HG02870 (cell line): Measurements from ENCODE around the gene DISC1.
"Not testable (repeated sequence)": the region's sequence is repeated elsewhere in the genome, so short reads cannot be mapped to it uniquely, and the experiment has no call there.

Experiments used
- ATAC-seq: cut with Tn5 transposase; IDR thresholded peaks from one replicate; pipeline ENCODE4 v1.9.1; 2021; ENCODE audit warnings: mild to moderate bottlenecking, moderate library complexity; ENCODE audit not compliant: unreplicated experiment

DISC1 gene

DNA sequence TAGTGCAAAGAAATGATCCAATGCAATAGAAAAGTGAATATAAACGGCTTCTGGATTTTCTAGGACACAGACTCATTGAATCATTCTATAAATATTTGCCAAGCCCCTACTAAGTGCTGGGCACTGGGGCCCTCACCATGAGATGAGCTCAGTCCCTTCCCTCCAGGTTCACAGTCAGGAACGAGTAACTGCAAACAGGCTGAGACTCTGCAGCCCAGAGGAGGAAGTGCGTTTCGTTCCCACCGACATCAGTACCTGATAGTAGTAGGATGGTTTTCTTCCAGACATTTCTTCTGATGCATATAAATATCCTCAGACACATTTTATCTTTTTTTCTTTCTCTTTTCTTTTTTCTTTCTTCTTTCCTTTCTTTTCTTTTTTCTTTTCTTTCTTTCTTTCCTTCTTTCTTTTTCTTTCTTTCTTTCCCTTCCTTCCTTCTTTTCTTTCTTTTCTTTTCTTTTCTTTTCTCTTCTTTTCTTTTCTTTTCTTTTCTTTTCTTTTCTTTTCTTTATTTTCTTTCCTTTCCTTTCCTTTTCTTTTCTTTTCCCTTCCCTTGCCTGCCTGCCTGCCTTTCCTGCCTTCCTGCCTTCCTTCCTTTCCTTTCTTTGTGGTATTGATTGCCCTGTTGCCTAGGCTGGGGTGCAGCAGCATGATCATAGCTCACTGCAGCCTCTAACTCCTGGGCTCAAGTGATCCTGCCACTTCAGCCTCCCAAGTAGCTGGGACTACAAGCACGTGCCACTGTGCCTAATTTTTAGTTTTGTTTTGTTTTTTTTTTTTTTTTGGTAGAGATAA lies 135.4 kb downstream of the DISC1 start:
- no peak for ATAC-seq

- no peak for ATAC-seq
Observed at GRCh38 chr1:231763456-231763855, 136.9 kb downstream of the DISC1 start.

- not testable (repeated sequence) for ATAC-seq
Observed at GRCh38 chr1:231765825-231766224, 139.2 kb downstream of the DISC1 start.

DNA sequence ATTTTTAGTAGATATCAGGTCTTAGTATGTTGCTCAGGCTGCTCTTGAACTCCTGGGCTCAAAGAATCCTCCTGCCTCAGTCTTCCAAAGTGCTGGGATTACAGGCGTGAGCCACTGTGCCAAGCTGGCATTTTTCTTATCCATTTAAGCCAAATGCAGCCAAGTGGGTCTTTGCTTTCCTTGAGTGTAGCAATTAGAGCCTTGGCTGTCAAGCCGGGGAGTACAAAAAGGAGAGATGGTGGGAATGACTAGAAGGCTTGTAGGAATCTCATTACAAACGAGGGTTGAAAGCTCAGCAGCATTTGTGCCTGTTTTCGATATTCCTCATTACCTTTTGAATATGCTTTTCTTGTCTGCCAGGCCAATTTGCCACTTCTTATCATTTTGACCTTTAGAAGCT lies 140.9 kb downstream of the DISC1 start:
- no peak for ATAC-seq

GRCh38 chr1:231768416-231768815 lies 141.8 kb downstream of the DISC1 start:
- ATAC-seq: no peak

DNA sequence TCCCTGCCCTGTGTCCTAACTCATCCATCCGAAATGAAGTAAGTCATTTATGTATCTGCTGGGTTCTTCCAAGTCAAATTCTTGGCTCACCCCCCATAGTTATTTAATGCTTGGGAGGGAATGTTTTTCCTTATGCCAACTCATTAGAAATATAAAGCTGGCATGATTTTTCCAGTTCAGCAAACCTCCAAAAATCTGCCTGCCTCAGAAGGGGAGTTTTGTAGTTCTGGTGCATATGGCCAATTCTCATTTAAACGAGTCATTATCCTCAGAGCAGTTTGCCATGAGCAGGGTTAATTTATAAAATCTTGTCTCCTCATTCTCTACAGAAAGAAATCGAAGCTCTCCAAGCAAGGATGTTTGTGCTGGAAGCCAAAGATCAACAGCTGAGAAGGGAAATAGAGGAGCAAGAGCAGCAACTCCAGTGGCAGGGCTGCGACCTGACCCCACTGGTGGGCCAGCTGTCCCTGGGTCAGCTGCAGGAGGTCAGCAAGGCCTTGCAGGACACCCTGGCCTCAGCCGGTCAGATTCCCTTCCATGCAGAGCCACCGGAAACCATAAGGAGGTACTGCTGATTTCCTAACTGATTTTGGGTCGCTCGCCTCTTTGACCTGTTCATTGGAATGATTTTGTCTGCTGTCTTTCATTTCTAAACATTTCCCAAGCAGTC lies 144.1 kb downstream of the DISC1 start:
- ATAC-seq: no peak

DNA sequence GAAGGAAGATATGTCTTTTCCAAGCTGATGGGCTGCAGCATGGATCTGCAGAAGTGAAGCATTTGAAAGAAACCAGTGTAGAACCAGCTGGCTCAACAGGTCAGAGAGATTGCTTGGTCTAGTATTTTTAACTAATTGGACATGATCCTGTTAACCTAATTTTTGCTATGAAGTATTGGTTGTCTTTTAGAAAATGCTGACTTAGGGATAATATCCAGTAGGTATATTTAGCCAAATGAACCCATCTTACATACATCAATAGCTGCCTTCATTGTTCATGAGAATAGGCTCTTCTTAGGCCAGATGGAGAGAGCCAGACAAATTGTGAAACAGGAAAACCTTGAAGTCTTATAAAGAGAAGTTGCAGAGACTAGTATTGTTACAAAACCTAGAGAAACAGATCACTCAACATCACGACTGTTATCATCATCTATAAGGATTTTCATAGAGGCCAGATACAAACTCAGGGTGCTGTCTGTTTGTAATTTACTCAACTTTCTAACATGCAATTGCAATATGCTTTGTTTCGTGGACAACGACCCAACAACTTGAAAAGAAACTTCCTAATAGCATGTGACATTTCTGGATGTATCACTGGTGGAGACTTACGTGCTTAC lies 148.2 kb downstream of the DISC1 start:
- no peak for ATAC-seq

DNA sequence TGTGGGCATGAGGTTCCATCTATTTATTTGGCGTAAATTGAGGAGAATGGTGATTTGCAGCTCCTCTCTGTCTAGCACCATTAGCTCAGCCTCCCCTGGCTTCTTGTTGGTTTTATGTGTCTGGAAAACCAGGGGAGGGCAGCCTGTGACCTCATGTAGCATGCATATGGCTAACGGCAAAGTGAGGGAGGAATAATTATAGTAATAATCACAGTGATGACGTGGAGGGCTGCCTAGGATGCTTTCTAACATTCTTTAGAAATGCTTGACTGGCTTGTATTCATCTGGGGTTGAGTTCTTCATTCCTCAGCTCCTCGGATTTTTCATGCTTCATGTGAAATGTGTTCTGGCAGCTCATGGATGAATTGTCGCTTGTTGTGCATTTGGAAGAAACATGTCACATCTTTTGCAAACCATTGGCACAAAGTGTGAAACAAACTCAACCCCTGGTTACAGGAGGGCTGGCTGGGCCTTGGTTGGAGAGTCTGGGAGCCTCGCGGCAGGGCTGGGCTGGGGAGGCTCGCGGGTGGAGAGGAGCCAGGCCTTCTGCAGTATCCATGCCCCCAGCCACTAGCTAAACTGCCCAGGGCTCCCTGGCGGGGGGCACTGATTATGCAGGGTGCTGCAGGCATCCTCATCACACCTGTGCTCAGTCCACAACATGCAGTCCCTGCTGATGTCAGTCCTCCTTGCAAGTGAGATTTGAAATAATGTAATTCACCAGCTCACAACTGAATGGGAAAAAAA lies 149.6 kb downstream of the DISC1 start:
- ATAC-seq: no peak

- ATAC-seq: no peak
Observed at GRCh38 chr1:231776757-231777062, 150.1 kb downstream of the DISC1 start.

DNA sequence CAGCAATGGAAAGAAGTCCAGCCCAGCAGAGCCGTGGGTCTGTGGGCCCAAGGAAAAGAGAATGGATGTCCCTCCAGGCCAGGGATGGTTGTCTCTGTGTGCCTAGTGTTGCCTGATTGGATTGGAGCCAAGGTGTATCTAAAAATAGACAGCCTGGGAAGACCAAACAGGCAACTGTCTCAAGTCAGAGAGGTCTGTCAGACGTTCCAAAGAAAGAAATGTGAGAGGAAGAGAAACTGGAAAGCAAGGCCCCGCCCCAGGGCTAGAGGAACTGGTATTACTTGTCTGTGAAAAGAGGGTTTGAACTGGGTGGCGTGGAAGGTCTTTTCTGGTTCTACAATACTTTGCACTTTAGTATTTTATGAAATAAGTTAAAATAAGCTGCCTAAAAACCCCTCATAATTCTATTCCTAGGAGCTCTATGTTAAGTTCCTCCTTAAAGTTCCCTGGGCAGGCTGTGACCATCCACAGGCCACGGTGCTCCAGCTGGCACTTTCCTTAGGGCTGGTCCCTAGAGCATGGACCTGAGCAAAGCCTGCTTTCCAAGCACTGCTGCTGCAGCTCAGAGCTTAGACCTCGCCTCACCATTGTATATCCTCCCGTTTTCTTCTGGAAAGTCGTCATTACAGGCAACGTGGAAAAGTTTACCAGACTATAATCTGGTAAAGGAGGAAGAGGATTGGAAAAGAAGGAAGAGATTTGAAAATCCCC lies 151.6 kb downstream of the DISC1 start:
- no peak for ATAC-seq

- ATAC-seq: no peak
Observed at GRCh38 chr1:231779081-231779480, 152.5 kb downstream of the DISC1 start.

GRCh38 chr1:231781892-231782291 lies 155.3 kb downstream of the DISC1 start:
- no peak for ATAC-seq

DNA sequence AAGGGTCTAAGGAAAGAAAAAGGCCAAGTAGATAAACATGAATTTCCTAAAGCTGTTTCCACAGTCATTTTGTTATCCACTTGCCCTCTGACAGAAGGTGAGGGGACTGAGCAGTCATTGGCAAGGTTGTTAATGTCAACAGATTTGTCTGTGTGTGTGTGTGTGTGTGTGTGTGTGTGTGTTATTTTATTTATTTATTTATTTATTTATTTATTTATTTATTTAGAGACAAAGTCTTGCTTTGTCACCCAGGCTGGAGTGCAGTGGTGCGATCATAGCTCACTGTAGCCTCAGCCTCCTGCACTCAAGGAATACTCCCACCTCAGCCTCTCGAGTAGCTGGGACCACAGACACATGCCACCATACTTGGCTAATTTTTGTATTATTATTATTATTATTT lies 158.5 kb downstream of the DISC1 start:
- not testable (repeated sequence) for ATAC-seq

DNA sequence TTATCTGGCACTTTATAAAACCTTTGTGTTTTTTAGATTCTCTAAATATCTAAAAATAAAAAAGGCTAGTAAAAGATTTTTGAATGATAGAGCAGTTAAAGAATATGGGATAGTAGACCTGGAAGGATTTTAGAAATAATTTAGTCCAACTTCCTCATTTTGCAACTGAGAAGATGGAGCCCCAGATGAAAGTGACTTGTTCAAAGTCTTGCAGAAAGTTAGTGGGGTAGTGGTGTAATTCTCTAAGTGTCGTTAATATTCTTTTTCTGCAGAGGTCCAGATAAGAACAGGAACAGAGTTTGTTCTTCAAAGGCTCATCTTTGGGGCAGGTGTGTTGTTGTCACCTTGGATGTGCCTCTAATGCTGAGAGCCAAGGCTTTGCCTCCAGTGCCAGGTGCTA lies 159.5 kb downstream of the DISC1 start:
- no peak for ATAC-seq

DNA sequence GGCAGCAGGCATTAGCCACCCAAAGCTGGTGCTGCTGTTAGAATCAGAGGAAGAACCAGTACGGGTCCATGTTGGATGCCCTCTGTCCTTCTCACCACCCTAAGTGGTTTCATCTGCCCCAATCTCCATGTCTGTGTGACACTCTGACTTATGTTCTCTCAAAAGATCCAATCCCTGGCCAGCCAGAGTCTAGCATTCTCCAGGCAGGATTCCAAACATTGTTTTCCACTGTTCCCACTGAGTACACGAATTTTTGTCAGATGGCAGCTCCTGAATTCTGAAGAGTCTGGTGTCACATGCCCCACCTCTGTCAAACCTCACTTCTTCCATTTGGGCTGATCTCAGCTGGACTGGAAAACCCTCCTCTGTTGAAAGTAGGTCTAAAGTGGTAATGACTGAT lies 166.0 kb downstream of the DISC1 start:
- no peak for ATAC-seq

GRCh38 chr1:231793893-231794292 lies 167.3 kb downstream of the DISC1 start:
- ATAC-seq: no peak

DNA sequence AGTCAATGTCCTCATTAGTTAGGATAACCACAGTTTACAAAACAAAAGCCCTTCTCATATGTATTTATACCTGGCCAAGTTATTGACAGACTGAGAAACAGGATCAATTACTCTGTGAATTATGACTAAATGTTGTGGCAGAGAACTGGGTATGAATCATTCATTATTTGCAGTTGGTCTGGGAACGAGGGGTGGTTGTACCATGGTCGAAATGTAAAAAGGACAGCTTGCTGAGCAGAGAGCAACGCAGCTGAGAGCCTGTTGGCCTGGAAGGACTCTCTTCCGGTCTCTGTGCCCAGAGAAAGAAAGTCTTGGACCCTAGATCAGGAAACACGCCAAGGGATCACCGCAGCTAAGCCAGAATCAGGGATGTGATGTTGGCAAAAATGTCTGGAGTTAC lies 169.6 kb downstream of the DISC1 start:
- no peak for ATAC-seq

- no peak for ATAC-seq
Observed at GRCh38 chr1:231799363-231799986, 172.9 kb downstream of the DISC1 start.

GRCh38 chr1:231800108-231800507 lies 173.5 kb downstream of the DISC1 start:
- ATAC-seq: no peak

DNA sequence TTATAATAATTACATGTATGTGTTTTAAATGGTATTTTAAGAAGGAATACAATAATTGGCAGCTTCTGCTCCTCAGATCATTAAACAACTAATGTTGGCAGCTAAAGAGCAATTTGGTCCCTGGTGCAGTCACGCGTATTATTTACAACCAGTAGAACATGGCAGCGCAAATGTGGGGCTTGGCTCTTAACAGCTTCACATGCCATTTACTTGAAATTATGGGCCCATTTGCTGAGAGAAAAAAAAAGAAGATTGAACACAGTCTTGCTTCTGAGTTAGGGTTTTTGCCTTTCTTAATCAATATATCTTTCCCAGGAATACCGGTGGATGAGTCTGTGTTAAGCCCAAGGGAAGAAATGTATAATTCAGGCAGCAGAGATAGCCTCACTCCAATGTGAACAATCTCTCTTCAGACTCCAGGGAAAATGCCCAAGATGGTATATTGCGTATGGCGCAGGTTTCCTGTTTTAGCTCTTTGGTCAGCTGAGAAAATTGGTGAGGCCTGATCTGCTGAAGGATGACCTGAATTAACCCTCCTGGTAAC lies 174.5 kb downstream of the DISC1 start:
- ATAC-seq: no peak
